ENCODE measurements around the gene FAM170B.

The FAM170B gene

GRCh38 chr10:49099046-49099445 is 34.8 kb downstream of the FAM170B start:
- DNase-seq: no peak

DNA sequence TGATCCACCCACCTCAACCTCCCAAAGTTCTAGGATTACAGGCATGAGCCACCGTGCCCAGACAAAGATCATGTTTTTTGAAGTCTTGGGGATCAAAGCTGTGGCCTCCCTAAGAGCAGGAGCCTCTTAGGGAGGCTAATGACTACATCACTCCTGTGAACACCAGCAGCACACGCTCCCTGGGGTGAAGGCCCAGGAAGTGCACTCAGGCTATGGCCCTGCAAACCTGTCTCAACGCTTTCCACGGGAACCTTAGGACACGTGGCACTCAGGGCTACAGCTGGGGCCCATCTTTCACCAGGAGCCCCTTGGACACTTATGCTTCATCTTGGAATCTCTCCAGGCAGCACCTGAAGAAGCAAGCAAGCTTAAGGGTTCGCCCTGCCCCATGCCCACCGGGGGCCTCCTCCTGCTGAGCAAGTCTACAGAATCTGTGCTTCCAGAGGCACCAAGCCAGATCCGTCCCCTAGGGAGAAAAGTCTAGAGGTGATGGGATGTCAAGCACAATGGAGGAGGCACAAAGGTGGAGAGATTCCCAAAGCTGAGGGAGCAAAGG is 36.9 kb downstream of the FAM170B start:
- DNase-seq: no peak

GRCh38 chr10:49094646-49095045 is 39.2 kb downstream of the FAM170B start:
- DNase-seq: no peak

- no peak for DNase-seq
Measured at GRCh38 chr10:49093922-49094321, 39.9 kb downstream of the FAM170B start.

DNA sequence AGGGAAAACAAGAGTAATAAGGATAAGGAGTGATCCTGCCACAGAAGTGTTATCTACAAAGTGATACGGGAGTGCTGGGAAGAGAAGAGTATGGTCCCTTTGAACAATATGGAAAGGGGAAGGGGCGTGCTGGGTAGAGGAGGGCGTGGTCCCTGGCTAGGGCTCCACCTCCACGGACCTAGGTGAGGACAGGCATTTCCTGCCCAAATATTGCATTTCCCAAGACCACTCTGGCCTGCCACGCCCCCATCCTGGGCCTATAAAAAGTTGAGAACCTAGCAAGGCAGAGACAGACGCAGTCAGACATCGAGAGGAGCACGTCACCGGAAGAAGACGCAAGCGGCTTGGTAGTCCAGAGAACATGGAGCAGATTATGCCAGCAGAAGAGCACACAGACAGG is 41.3 kb downstream of the FAM170B start:
- DNase-seq: no peak

- DNase-seq: no peak
Measured at GRCh38 chr10:49091450-49092210, 42.2 kb downstream of the FAM170B start.

DNA sequence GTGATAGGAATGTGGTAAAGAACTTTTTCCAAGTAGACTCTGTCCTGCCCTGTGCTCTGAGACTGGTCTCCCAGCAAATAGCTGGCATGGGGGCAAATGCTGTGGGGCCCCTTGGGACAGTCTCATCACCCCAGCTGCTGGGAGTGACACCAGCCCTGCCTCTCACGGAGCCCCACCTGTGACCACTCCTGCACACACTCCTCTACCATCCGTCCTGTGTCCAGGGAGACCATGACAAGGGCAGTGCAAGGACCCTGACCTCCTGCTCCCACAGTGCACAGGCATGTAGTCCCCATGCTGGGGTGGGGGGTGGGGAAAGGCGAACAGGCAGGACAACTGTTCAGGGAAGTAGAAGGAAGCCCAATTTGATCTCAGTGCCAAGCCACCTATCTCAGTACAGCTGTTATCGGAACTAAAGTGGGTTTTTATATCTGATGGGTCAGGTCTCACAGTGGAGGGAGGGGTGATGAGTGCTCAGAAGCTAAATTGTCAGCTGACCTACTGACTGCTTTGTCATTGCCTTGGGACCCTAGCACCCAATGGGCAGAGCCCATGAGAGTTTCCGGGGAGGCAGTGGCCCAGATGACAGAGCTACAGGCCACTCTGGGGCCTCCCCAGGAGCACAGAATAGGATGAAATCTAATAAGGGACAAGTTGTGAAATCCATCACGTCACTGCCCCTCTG is 43.0 kb downstream of the FAM170B start:
- DNase-seq: no peak

- no peak for DNase-seq
Measured at GRCh38 chr10:49090189-49090575, 43.6 kb downstream of the FAM170B start.

GRCh38 chr10:49089557-49090188 is 44.1 kb downstream of the FAM170B start:
- DNase-seq: no peak

- DNase-seq: no peak
Measured at GRCh38 chr10:49089152-49089551, 44.7 kb downstream of the FAM170B start.

GRCh38 chr10:49086889-49087288 is 46.9 kb downstream of the FAM170B start:
- DNase-seq: no peak

- DNase-seq: no peak
Measured at GRCh38 chr10:49083261-49083660, 50.6 kb downstream of the FAM170B start.

DNA sequence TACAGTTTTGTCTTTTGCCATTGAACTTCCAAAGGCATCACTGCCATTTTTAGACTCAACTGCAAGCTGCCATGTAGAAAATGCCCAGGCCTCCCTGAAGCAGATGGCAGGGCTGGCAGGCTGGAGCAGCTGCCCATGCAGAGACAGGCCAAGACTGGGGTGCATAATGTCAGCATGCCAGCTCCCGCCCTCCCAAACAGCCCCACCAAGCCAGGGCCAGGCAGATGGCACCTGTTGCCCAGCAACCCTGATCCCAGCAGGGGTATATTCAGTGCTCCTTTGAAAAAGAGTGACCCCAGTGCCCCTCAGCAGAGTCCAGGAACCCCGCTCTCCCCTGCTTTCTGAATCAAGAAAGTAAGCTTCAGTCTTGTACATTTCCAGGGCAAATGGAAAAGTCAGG is 51.1 kb downstream of the FAM170B start:
- DNase-seq: no peak

GRCh38 chr10:49081547-49082275 is 52.1 kb downstream of the FAM170B start:
- DNase-seq: no peak
